HG03442 (cell line): ENCODE data around the gene GRAMD1A.
"Not testable (repeated sequence)": the region's sequence is repeated elsewhere in the genome, so short reads cannot be mapped to it uniquely, and the experiment has no call there.

Experiments
- ATAC-seq: cut with Tn5 transposase; IDR thresholded peaks from one replicate; pipeline ENCODE4 v1.9.1; 2021; ENCODE audit warnings: mild to moderate bottlenecking, moderate library complexity; ENCODE audit not compliant: unreplicated experiment

The GRAMD1A gene

DNA sequence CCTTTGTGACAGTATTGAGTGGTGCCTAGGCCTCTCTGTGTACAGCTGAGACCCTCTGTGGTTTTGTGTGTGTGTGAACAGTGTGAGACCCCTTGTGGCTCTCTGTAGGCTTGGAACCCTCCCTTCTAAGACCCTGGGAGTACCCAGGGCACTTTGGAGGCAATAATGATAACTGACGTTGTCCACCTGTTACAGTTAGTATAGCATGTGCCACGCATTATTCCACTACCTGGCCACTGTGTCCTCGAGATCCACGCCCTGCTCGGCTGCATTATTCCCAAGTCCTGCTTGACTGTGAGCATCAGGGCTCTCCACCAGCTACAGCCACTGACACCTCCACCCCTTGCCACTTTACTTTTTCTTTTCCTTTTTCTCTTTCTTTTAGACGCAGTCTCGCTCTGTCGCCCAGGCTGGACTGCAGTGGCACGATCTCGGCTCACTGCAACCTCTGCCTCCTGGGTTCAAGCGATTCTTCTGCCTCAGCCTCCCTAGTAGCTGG is 2.0 kb downstream of the GRAMD1A start:
- ATAC-seq, result no peak

DNA sequence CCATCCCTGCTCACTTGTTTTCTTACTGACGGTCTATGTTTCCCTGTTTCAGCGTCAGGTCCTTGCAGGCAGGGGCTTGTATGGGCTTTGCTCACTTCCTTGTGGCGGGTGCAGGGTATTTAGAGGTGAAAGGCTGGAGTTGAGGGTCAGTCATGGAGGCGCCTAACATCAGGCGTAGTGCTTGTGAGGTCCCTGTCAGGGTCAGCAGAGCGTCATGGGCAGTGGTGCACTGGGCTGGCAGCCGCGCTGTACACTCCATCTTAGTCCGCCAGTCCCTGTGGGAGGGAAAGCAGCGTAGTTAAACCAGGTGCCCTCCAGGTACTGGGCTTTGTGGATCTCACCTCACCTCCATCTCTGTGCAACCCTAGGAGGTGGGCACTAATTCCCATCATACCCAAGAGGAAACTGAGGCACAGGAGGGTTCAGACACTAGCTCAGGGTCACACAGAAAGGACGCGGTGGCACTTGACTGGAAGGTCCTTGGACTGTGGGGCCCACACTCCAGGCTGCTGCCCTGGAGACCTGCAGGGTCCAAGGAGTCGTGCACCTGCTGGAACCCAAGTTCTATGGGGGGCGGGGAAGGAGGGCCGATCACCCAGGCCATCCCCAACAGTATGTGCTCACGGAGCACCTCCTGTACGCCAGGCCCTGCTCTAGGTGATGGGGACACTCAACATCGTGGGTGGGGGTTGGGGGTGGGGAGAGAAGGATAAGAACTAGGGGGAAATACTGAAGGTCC is 4.6 kb downstream of the GRAMD1A start:
- ATAC-seq, result no peak

DNA sequence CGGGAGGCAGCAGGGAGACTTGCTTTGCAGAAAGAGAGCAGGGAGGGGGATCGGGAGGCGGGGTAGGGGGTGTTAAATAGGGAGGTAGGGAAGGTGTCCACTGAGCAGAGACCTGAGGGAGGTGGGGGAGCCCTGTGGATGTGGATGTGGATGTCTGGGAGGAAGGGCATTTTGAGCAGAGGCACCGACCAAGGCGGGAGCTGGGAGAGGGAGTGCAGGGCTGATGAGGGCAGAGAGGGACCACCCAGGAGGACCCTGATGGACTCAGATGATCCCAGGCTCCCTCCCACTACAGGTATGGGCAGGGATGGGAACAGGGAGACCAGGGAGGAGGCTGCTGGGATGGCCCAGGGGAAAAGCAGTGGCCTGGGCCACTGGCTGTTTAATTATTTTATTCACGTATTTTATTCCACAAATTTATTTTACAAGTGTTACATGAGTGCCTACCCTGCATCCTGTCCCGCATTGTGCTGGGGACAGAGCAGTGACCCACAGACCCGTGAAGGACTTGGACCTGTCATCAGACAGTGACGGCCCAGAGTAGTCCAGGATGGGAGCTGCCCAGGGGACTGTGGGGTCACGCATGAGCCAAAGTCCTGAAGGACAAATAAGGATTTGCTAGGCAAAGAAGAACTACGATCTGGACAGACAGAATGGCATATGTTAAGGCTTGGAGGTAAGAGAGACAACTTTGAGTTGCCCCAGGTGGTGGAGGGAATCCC is 5.3 kb downstream of the GRAMD1A start:
- ATAC-seq, result no peak

DNA sequence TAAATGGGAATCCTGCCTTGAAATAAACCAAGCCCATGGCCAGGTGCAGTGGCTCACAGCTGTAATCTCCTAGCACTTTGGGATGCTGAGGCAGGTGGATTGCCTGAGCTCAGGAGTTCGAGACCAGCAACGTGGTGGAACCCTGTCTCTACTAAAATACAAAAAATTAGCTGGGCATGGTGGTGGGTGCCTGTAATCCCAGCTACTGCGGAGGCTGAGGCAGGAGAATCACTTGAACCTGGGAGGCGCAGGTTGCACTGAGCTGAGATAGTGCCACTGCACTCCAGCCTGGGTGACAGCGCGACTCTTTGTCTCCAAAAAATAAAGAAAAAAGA is 5.9 kb downstream of the GRAMD1A start:
- ATAC-seq, result not testable (repeated sequence)

DNA sequence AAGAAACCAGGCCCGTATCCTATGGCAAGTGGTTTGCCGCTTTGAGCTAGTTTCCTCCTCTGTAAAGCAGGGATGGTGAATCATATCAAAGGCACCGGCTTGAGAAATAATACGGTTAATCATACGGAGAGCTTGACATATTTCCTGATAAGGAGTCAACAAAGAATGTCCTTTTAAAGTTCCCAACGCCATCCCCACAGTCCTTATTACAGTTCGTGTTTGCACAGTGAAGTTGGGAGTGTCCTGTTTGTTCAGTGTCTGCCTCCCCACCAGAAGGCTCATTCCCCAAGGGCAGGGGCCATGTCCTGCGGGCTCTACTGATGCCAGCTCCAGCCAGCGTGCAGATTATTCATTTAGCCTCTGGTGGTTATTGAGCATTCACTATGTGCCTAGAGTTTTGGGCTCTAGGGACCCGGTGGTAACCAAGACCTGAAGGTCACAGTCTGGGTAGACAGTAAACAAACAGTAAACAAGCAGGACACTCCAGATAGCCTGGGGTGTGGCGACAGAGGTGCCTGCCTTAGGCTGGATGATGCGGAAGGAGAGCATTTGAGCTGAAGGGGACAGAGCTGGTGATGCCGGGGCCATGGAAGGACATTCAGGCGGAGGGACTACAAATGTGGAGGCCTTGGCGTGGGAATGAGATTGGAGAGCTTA is 6.3 kb downstream of the GRAMD1A start:
- ATAC-seq, result no peak

DNA sequence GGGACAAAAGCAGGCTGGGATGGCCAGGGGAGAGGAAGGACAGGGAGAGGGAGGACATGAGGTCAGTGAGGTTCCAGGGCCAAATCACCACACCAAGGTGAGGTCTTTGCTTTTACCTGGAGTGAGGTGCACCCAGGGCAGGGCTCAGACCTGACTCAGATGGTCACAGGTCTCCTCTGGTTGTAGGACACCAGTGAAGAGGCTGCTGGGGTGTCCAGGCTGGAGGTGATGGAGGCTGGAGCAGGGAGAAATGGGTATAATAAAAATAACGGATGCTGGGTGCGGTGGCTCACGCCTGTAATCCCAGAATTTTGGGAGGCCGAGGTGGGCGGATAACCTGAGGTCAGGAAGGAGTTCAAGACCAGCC is 6.9 kb downstream of the GRAMD1A start:
- ATAC-seq, result no peak

DNA sequence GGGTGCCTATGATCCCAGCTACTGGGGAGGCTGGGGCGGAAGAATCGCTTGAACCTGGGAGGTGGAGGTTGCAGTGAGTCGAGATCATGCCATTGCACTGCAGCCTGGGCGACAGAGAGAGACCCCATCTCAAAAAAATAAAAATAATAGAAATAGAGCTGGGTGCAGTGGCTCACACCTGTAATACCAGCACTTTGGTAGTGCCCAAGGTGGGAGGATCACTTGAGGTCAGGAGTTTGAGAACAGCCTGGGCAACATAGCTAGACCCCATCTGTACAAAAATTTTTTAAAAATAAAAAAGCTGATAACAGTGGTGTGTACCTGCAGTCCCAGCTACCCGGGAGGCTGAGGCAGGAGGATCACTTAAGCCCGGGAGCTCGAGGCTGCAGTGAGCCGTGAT is 7.3 kb downstream of the GRAMD1A start:
- ATAC-seq, result not testable (repeated sequence)

DNA sequence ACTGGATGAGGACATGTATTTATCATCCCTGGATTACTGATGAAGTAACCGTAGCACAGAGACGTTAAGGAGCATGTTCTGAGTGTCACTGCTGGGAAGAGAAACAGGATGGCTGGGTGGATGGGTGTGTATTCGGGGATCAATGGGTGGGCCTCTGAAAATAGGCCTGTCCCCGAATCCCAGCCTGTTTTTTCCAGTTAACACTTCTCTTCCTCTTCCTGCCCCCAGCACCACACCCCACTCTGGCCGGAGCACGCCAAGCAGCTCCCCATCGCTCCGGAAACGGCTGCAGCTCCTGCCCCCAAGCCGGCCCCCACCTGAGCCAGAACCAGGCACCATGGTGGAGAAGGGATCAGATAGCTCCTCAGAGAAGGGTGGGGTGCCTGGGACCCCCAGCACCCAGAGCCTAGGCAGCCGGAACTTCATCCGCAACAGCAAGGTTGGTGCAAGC is 8.8 kb downstream of the GRAMD1A start:
- ATAC-seq, result no peak

DNA sequence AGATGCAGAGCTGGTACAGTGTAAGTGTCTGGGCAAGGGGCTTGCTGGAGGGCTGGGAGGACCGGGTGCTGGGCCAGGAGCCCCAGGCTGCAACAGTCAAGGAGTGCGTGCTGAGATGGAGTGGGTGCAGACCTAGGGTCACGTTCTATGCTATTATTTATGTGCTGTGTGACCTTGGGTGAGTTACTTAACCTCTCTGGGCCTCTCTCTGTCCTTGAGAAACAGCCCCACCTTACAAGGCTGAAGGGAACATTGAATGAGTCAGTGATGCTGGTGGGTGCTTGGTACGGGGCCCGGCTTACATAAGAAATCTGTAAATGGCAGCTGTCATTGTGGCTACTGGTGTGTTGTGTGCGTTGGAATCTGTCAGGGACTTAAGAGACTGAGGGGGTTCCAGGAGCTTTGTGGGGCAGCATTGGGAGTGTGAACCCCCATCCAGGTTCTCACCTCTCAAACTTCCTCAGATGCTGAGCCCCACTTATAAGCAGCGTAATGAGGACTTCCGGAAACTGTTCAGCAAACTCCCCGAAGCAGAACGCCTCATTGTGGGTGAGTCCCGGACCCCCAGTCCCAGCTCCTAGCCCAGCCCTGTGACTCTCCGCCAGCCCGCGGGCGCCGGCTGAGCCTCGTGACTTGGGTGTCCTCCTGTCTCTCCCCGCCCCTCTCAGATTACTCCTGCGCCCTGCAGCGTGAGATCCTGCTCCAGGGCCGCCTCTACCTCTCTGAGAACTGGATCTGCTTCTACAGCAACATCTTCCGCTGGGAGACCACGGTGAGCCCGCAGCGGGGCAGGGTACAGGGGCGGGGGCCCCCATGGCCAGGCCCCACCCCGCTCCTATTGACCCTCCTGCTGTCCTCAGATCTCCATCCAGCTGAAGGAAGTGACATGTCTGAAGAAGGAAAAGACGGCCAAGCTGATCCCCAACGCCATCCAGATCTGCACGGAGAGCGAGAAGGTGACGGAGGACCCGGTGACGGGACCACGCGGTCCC is 9.6 kb downstream of the GRAMD1A start:
- ATAC-seq, result no peak

DNA sequence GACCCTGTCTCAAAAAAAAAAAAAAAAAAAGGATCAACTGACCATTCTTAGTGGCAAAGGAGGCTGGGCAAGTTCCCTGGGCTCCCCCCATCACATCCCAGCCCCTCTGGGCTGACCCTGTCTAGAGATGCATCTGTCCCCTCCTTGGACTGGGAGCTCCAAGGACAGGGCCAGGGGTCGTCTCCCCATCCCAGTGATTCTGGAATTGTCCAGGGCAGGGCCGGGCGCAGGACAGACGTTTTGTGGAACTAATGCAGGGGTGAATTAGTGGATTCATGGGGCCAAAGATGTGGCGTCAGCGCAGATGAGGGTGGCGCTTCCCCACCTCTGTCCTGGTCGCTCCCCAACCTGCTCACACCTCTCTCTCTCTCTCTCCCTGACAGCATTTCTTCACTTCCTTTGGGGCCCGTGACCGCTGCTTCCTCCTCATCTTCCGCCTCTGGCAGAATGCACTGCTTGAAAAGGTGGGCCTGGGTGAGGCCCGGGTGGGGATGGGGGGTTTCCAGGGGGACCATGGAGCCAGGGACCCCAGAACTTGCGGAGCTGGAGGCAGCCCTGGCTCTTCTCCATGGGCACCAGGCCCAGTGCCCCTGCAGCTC is 11.1 kb downstream of the GRAMD1A start:
- ATAC-seq, result no peak

DNA sequence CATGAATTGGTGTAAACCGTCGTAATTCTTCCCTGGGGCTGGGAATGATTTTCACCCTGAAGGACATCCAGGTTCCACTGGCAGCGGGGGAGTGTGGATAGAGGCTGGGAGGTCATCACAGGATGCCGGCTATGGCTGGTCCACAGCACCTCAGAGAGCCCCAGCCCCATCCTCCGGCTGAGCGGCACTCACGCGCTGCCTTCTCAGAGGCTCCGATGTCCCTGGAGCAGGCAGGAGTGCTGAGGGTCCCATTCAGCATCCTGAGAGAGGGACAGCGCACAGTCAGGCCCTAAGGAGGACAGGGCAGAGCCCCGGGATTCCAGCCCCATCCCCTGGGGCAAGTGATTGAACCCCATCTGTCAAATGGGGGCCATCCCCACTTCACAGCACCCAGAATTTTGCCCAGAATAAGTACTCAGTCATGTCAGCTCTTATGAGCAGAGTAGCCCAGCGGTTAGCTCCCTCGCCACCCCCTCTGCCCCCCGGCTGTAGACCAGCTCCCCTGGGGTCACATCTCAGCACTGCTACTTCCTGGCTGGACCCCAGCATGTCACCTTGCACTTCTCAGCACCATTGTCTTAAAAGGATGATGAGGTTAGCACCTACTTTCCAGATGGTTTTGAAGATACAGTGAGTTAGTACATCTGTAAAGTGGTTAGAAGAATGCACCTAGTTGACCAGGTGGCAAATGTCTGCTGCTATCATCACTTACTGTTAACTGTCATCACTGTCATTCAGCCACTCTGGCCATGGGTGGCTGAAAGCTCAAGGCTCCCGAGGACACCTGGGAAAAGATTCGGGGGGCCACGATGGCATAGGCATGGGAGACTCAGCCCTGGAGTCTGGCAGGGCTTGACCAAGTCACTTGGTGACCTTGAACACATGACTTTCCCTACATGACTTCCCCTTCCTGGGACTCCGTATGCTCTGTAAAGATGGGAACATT is 11.9 kb downstream of the GRAMD1A start:
- no peak for ATAC-seq

DNA sequence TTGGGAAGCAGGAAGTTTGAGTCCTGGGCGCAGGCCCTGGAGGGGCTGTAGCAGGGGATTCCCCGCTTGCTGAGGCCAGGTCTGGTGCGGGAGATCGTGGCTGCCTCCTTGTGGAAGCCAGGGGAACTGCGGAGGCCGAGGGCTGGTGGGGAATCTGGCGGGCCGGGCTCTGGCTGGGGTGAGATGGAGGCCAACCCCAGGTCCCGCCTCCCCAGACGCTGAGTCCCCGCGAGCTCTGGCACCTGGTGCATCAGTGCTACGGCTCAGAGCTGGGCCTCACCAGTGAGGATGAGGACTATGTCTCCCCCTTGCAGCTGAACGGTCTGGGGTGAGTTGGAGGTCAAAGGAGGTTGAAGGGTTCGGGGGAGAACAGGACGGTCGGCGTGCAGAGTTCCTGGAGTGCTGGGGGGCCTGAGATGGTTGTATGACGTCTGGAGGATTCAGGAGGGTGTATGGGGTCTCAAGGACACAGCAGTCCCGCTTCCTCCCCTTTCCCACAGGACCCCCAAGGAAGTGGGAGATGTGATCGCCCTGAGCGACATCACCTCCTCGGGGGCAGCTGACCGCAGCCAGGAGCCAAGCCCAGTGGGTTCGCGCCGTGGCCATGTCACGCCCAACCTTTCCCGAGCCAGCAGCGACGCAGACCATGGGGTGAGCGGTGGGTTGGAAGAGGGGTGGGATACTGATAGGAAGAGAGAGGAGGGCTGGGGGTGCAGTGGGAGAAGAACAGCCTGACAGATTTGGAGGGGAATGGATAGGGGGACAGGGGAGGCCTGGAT is 13.1 kb downstream of the GRAMD1A start:
- ATAC-seq, result no peak

DNA sequence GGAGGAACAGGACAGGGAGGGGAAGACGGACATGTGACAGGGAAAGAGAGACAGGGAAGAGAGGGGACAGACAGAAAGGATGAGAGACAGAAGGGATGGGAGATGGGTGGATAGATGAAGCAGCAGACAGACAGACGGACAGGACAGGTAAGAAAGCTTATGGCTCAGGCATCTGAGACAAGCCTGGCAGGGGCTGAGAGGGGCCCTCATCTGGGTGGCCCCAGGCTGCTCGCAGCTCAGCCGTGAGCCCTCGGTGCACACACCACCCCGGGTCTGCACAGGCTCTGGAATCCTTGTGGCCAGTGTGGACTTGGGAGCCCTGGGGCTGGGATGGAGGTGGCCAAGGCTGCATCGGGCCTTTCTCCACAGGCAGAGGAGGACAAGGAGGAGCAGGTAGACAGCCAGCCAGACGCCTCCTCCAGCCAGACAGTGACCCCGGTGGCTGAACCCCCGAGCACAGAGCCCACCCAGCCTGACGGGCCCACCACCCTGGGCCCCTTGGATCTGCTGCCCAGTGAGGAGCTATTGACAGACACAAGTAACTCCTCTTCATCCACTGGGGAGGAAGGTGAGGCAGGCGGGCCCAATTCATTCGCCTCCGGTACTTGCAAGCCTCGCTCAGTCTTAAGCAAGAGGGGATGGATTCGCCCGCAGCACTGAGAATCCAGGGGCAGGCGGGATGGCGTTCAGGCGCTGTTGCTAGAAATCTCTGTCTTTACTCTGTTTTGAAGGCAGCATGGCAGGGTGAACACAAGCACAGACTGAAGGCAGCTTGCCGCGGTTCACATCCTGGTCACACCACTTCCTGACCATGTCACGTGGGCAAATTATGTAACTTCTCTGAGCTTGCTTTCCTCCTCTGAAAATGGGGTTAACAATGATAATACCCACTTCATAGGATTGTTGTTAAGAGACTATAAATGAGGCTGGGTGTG is 14.0 kb downstream of the GRAMD1A start:
- ATAC-seq, result no peak

DNA sequence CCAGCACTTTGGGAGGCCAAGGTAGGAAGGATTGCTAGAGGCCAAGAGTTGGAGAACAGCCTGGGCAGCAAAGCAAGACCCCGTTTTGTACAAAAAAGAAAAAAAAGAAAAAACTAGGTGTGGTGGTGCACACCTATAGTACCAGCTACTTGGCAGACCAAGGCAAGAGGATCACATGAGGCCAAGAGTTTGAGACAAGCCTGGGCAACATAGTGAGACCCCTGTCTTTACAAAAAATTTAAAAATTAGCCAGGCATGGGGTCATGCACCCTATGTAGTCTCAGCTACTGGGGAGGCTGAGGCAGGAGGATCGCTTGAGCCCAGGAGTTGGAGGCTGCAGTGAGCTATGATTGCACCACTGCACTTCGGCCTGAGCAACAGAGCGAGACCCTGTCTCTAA is 14.7 kb downstream of the GRAMD1A start:
- ATAC-seq, result not testable (repeated sequence)

DNA sequence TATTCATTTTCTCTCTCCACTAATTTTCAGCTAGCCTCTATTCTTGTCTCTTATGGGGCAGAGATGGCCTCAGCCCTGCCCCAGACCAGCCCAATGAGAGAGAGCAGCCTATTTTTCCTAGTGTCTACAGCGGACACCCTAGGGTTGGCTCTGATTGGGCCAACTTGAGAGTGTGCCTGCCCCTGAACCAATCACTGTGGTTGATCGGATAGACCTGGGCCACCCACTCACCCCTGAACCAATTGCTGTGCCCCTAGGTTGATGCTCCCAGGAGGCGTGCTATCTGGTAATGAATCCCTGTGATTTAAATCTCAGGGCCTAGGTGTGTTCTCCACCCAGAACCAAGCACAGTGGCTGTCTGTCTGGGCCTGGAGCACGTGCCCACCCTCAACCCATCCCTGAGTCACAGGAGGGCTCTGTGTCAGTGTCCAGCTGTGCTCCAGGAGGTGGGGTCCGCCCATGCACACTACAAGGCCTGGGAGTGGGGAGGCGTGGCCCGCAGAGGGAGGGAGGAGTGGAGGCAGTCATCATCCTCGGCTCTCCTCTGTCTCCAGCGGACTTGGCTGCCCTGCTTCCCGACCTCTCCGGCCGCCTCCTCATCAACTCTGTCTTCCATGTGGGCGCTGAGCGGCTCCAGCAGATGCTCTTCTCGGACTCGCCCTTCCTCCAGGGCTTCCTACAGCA is 15.3 kb downstream of the GRAMD1A start:
- ATAC-seq, result no peak

DNA sequence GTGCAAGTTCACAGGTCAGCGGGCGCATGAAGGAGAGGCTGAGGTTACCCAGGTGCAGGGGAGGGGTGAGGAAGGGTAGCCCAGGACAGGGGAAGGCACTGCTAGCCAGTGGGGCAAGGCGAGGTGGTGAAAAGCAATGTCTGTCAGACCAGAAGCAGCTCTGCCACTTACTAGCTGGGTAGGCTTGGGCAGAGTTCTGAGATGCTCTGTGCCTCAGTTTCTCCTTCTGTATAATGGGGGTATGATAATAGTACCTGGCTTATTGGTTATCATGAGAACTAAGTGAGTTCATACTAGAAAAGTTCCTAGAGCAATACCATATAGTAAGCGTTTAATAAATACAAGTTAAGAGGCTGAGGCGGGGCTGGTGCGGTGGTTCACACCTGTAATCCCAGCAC is 15.8 kb downstream of the GRAMD1A start:
- ATAC-seq, result no peak

DNA sequence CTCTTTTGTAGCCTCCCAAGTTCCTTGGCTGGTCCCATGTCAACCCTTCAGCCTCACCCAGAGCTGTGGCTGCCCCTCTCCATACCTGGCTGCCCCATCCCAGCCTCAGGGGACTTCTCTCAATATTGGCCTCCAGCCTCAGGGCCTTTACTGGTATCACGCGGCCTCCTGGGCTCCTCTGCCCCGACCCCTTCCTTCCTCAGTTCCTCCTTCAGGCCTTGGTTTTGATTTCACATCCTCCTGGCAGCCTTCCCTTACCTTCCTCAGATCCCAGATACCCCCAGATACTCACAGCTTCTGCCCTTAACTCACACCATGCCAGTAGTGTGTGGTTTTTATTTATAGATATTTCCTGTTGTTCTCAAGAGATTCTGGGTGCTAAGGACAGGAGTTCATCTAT is 17.4 kb downstream of the GRAMD1A start:
- ATAC-seq, result no peak
